Measurements from ENCODE around the gene IMMP2L.
"Not testable (repeated sequence)": the region's sequence is repeated elsewhere in the genome, so short reads cannot be mapped to it uniquely, and the experiment has no call there.

The IMMP2L gene

DNA sequence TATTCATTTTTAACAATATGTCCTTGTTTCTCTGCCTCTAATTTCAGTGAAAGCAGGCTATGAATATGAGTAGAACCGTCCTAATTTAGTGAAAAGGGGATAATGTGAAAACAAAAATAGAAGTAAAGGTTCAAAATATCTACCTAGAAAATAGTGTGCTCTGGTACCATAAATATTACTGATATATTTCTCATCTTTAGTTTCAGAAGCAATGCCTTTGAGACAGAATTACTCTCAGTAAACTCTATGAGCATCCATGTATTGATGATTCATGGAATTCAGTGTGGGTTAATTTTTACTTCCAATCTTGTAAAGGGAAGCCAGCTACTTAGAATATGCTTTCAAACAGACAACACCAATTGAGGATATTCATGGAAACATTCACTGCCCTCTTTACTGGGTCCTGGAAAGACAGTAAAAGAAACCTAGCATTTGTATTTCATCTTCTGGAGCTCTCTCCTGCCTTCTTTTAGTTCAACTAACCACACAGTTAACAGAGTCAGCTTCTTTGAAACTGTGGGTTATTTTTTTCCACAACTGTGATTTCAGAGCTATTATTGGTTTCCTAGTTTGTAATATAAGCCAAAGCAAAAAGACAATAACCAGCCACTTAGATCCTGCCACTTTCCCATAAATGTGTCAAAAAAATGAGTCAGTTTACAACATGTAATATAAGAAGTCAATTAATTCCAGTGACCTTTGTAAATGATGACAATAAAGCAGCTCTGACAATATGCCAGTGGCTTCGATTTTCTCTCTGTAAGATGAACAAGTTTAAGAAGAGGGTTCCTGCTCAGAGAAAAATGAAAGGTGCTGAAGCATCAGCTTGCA lies 469.7 kb downstream of the IMMP2L start:
- DNase-seq, result no peak

DNA sequence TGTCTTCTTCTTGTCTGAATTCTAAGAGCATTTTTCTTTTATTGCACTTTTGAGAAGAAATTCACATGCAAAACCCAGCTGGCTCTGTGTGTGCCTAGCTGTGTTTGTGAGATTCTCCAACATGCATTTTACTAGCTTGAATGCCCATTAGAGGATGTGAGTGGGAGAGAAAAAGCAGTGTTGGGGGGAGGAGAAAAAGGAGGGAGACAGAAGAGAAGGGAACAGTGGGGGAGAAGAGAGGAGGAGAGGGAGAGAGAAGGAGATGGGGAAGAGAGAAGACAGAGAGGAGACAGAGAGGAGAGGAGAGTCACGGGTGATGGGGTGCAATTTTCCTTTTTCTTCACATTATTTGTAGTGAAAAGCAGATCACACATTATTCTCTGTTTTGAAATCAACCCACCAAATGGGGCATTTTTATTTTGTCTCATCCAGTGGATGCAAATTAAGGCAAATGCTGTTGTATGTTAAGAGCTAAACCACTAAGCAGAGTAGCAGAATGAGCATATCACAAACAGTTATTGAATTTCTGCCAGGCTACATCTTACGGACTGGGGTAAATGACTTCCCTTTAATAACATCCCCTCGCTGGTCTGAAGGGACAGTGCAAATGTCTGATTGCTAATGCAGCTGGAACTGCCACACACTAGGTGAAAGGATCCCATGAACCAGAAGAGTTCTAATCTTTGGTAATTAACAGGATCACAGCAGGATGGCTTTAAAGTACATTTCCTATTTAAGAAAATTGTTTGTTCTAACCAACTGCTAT lies 470.5 kb downstream of the IMMP2L start:
- DNase-seq, result no peak

DNA sequence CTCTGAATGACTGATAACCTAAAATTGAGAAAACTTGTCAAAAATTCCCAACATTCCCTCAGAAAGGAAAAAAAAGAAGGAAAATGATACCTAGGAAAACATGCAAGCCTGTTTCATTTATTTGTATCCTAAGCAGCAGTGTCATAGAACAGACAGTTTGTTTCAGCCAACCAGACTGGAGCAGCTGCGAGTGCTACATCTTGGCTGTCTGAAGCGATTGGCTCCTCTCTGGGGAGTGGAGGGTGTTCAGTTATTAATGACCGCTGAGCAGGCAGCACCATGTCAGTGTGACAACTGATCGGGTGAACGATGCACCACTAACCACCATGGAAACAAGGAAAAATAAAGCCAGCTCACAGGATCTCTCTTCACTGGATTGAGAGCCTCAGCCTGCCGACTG lies 471.4 kb downstream of the IMMP2L start, which contains the start of gene LRRN3:
Gene LRRN3, plus strand, starts transcription at position 282 of the 400 bp plus-strand sequence. CDS start 31,646 bp downstream, outside the sequence.
- DNase-seq, result peak; percentile 18

DNA sequence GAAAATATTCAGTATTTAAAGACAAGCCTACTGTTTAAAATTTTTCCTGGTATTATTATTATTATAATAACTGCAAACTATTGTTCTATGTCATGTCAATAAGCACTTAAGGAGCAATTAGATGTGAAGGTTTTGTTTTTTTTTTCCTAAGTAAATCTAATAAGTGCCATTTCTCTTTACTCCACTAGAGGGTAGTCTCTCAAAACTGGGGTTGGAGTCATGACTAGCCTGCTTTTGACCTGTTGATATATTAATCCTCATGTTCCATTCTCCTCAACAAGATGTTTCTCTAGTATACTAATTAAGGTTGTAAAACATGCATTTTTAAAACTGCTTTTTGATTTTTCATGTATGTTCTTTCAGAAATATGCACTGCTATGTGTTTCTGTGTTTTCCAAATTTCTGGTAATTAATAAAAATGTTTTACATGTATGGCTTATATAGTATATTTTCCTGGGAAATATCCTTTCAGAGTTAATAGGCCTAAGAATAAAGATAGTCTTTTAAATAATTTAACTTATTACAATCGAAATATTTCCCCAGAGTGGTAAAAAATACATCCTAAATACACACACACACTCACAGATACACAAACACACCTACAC lies 472.4 kb downstream of the IMMP2L start:
- no peak for DNase-seq

DNA sequence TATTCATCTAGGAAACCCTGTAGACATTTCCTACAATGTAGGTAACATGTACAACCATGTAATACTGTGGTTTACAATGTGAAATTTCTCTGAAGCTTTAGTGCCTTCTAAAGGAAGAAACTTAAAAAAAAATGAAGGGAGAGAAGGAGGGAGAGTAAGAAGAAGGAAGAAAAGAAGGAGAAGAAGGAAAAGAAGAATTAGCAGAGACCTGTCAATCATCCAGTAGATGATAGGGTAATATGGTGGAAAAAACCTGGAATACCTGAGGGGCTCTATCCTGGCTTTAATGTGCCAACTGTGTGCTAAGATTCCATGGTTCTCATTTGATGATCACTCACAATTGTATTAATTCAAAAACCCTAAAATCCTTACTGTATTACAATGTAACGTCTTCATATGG lies 474.0 kb downstream of the IMMP2L start:
- no peak for DNase-seq

DNA sequence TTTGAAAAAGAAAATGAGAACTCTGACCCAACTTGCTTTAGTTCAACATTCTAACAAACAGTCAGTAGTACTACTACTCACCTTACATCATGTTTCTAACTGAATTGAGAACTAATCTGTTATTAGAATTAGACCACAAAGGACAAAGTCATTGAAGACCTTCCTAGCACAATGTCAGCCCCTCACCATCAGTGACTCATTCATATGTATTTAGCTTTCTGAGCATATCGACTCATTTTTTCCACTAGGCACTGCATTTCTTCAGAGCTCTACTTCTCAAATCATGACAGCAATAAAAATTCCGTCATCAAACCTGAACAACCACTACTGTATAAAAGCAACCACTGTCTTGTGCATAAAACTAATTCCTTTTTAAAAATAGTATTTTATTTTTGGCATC lies 475.8 kb downstream of the IMMP2L start:
- no peak for DNase-seq

DNA sequence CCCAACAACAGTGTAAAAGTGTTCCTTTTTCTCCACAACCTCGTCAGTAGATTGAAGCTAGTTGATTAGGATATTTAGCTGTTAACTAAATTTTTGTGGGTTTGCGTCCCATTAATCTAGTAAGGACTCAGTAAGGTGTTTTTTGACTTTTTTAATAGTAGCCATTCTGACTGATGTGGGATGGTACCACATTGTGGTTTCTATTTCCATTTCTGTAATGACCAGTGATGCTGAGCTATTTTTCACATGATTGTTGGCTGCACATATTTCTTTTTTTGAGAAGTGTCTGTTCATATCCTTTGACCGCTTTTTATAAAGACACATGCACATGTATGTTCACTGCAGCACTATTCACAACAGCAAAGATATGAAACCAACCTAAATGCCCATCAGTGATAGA lies 476.9 kb downstream of the IMMP2L start:
- DNase-seq, result no peak

DNA sequence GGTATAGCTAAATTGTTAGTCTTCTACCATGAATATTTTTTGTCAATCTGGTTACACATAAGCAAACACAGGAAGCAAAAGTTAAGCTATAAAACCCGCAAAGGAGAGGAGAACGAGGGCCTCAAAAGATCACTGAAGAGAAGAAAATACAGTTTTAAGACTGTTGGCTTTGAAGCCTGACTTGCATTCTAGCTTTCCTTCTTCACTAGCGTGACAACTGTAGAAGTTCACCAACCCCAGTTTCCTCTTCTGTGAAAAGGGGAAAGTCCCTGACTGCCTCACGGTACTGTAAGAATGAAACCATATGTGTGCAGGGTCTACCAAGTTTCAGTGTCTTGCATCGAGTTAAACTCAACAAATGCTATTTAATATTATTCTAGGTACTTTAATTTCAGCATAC lies 478.9 kb downstream of the IMMP2L start:
- DNase-seq, result peak; percentile 11

DNA sequence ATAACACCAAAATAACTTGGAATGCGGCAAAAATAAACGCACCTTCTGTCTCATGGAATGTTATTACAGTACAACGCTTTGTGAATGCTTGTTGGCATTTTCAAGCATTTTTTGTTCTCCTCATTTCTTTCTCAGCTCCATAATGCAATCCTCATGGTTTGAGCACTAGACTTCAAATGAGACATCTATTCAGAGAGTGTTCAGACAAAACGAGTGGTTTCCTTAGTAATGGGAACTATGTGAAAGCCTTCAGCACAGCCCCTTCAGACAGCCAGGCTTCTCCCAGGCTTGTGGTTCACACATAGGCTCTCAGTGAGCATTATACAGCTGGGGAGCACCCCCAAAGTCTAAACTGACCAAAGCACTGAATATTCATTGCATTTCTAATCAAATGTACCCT lies 479.9 kb downstream of the IMMP2L start:
- no peak for DNase-seq

DNA sequence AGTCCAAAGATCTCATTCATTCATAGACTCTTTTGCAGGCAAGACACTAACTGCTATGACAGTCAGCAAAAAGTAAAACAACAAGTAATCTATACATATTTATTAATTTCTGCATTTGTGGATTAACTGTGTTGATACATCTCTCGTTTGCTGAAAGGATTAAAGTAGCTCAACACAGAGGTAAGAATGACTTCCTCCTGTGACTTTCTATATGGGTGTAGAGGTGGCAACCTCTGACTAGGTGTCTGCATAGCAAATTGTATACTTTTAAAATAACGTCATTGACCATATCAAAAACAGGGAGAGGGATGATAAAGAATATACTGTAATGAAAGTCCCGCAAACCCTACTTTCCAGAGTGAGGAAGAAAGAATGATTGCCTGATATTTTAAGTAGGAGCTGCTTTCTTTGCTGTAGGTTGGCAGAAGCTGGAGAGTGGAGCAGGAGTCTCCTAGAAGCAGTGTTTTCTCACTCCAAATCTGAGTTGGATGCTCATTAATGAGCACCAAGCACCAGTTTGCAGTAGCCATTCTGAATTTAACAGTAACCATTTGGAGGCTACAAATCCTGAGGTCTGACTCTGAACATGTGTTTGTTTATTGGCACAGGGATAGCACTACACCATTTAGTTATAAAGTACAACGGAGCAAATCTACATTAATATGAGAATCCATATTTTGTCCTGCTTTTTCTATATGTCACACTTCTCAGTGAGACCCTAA lies 480.6 kb downstream of the IMMP2L start:
- DNase-seq, result no peak

DNA sequence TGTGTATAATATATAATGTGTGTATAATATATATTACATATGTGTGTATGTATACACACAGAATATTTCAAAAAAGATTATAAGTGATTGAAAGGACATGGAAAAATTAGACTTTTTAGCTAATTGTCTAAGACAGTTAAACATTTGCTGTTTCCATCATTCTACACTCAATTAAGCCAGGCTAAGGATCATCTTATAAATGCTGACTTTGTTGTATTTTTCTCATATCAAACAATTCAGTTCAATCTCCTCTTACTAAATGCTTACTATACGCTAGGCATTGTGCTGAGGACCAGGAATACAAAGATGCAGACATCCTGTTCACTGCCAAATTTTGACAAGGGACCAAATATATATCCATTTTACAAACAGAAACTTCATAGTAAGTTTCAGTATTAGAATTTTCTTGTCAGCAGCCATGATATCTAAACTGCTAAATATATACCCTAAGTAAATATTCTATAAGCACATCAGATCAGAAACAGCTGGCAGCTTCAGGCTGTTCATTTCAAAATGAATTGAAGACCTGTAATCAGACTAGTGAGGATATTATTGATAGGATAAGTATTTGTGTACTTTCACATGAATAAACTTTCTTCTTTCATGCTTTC lies 481.7 kb downstream of the IMMP2L start:
- no peak for DNase-seq

DNA sequence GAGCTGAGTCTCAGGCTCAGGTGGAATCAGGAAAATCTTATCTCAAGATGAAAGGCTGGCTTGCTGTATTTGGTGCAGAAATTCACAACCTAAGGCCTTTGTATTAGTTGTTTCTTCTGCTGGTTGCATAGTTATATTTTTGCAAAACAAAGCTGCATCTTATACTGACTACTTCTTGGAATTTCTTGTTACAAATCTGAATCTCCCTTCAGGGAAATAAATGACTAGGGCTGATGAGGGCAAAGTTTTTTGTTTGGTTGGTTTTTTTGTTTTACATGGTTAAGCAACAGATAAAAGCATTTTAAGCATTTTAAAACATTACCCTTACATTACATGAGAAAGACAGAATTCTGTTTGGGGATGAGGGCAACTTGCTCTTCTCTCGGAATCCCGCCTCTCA lies 485.3 kb downstream of the IMMP2L start:
- DNase-seq, result no peak

DNA sequence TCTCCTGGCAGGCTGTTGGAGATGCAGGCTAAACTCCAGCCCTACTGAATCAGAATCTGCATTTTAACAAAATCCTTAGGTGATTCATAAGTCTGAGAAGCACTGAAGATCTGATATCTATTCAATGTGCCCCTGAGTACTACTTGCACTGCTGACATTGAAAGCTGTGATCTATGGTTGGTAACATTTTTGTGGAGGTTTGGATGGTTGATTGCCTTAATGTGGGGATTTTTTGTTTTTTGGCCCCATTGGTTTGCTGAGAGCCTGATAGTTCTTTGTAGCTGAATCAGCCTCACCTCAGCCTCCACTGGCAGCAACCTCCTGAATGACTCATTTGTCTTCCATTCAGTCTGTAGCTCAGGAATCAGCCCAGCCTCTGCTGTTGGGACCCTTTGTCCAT lies 486.1 kb downstream of the IMMP2L start:
- DNase-seq, result no peak

DNA sequence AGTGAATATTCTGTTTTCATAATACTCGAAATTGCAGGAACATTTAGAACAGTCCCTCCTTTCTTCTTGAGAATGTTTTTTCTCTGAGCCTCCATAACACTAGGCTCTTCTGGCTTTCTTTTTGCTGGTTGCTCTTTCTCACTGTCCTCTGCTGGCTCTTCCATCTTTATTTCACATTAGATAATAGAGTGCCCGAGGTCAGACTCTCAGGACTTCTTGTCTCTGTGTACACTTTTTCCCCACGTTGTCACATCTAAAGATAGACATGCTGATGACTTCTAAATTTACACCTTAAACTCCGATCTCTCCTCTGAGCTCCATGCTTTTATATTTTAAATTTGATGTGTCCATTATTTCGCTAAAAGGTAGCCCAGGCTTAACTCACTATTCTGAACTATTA lies 486.8 kb downstream of the IMMP2L start:
- no peak for DNase-seq

DNA sequence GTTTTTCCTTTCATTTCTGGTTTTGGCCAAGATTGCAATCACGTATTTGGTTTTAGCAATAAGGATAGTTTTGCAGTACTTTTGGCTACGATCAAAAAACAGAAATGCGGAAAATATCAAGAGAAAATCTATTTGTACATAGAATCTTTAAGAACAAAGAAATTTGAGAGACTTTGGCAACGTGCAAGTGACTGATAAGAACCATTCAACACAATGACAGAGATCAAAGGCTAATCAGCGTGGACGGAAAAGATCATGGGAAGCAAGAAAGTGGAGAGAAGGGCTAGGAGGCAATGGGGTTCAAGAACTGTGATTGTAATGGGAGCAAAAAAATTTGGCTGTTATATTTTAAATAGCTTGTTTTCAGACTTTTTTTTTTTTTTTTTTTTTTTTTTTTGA lies 487.5 kb downstream of the IMMP2L start:
- DNase-seq, result no peak

DNA sequence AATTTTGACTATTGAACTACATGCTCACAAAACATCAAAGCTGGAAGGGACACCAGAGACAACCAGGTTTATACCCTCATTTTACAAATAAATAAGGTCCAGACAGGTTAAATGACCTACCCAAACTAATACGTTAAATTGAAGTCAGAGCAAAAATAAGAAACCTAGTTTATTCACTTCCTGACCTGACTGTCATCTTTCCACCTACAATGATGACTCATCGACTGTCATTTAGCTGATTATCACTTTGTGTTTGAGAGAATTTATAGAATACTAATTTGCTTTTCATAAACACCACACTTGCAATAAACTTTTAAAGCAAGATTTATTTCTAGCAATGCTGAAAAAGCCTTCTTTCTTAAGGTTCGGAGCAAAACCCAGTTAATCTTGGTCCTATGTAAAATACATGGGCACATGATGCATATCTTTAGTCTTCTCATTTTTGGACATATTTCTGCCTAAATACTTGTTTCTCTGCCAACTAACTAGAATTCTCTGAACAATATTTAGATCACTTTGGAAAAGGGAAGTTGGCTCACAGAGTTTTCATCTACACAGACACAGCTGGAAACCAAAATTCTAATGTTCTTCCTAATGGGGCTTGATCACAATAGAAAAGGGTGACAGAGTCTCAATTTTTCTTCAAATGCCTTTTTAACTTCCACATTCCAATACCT lies 488.1 kb downstream of the IMMP2L start:
- DNase-seq, result no peak

DNA sequence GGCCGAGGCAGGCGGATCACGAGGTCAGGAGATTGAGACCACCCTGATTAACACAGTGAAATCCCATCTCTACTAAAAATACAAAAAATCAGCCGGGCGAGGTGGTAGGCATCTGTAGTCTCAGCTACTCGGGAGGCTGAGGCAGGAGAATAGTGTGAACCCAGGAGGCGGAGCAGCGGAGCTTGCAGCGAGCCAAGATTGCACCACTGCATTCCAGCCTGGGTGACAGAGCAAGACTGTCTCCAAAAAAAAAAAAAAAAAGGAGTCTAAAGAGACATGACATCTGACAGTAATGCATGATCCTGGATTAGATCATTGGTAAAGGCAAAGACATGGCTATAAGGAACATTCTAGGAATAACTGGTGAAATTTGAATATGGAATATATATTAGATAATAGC lies 489.6 kb downstream of the IMMP2L start:
- not testable (repeated sequence) for DNase-seq

DNA sequence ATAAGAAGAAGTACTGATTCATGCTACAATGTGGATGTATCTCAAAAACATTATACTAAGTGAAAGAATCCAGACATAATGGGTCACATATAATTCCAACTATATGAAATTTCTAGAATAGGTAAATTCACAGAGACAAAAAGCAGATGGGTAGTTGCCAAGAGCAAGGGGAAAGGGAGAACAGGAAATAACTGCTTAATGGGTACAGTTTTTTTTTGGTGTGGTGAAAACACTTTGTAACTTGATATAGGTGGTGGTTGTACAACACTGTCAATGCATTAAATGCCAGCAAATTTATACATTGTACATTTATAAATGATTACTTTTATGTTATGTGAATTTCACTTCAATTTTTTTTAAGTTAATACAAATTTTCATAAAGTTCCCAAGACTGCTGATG lies 490.7 kb downstream of the IMMP2L start:
- DNase-seq, result no peak

DNA sequence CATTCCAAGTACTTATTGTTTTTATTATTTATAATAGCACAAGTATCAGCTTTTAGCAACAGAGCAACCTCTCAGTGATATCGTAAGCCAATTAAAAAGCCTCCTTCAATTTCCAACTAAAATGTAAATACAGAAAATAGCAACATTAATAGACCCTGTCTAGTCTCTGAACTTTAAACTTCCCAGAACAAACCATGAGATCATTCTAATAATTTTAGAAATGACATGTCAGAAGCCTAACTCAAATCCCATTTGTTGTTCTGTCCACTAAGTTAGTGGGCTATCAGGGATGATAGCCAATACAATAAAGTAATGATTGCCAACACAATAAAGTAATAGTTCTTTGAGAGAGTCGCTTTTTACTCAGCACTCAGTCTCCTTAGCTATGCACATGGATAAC lies 493.7 kb downstream of the IMMP2L start:
- no peak for DNase-seq

DNA sequence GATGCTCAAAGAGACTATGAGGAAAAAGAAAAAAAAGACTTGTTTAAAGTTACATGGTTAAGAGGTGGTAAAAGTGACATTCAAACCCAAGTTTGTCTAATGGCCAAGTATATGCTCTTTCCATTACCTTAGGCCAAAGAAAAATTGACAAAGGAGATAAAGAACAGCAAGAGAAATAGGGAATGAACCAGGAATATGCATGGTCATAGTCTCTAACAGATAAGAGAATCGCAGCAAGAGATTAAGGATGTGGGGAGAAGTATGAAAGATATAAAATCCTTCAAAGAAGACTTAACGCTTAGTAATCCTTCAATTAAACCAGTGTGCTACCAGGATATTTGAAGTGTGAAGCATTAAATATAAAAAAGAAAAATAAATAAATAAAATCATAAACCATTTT lies 494.6 kb downstream of the IMMP2L start:
- DNase-seq, result no peak

DNA sequence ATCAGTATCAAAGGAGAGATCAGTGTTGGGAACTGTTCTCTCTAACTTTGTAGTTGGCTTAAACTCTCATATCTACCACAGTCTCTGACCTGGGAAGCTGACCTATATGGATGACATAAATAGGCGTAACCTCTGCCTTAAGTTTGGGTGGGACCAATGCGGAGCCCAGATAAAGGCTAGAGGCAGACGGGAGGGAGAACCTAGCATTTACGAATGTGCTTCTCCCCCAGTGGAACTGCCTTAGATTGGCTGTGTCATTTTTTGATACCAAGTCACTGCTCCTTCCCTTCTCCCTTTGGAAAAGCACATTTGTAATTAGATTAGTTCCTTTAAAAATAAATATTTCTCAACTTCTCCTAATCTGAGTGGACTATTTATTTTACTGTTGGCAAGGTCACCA lies 495.0 kb downstream of the IMMP2L start:
- no peak for DNase-seq

DNA sequence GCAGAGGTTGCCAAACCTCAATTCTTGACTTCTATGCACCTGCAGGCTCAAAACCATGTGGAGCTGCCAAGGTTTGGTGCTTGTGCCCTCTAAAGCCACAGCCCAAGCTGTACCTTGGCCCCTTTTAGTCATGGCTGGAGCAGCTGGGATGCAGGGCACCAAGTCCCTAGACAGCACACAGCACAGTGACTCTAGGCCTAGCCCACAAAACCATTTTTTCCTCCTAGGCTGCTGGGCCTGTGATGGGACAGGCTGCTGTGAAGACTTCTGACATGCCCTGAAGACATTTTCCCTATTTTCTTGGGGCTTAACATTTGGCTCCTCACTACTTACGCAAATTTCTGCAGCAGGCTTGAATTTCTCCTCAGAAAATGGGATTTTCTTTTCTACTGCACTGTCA lies 499.1 kb downstream of the IMMP2L start:
- no peak for DNase-seq

Data from activated CD4-positive, alpha-beta T cell treated with anti-CD3 and anti-CD28 coated beads, Interleukin-2, amount 50 U/mL, for 1 hour (primary cell).